CD4-positive, alpha-beta T cell treated with Interleukin-10 for 1 hour (primary cell): ENCODE results near the gene TMEM259.
A peak's percentile ranks its signal among the peaks of the same experiment; 100 is the strongest.

Experiments
- DNase-seq: peaks from one replicate; pipeline ENCODE4 v3.0.0-alpha.2; 2020

The TMEM259 gene

DNA sequence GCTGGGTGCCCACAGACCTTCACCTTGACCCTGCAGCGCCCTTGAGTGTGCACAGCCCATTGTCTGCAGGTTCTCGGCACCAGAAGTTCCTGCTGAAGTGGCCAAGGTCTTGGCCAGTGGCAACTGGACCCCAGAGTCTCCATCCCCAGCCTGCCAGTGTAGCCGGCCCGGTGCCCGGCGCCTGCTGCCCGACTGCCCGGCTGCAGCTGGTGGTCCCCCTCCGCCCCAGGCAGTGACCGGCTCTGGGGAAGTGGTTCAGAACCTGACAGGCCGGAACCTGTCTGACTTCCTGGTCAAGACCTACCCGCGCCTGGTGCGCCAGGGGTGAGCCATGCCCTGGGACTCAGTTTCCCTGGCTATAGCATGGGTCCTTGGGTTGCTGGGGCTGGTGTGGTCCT lies 34.1 kb upstream of the TMEM259 start:
- DNase-seq: no peak

DNA sequence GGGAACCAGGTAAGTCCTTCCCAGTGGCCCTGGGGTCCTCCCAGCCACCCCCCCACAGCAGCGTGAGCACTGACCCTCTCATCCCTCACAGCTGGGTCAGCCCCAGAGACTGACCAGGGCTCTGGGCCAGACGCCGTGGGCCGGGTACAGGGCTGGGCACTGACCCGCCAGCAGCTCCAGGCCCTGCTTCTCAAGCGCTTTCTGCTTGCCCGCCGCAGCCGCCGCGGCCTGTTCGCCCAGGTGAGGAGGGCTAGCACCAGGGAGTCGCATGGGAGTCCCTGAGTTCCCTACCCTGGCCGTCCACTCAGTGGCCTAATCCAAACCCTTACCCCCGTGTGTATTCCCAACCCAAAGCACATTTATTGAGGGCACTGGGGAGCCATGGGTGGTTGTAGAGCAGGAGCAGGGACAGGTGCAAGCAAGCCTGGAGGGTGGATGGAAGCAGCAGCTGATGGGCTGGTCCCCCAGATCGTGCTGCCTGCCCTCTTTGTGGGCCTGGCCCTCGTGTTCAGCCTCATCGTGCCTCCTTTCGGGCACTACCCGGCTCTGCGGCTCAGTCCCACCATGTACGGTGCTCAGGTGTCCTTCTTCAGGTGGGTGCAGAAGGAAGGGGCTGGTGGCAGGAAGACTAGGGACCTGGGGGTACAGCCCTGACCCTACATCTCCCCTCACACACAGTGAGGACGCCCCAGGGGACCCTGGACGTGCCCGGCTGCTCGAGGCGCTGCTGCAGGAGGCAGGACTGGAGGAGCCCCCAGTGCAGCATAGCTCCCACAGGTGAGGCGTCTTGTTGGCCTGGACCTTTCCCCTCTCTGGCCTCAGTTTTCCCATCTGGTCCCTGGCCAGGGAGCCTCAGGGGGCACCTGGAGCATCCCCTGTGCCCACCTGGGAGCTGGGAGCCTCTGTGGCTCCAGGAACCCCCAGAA lies 33.4 kb upstream of the TMEM259 start:
- no peak for DNase-seq

DNA sequence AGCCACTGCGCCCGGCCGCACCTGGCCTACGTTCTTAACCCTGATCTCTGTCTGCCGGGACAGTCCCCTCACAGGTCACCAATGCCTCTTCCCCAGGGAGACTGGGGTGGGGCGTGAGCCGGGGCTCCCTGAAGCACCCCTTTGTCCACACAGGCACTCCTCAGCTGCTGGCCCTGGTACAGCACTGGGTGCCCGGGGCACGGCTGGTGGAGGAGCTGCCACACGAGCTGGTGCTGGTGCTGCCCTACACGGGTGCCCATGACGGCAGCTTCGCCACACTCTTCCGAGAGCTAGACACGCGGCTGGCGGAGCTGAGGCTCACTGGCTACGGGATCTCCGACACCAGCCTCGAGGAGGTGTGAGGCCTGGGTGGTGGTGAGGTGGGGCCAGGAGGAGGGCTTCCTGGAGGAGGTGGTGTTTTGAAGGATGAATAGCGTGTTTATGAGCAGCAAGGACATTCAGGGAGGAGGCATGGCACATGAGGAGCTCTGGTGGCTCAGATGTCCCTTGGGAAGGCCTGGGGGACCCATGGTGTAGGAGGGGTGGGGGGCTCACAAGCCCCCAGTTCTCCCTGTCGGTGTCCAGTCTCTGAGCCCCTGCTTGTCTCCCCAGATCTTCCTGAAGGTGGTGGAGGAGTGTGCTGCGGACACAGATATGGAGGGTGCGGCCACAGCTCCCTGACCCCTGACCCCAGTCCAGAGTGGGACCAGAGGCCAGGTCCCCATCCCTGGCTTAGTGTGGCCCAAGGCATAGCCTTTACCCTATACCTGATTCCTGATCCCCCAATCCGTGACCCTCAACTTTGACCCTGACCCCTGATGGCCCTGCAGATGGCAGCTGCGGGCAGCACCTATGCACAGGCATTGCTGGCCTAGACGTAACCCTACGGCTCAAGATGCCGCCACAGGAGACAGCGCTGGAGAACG lies 32.5 kb upstream of the TMEM259 start:
- no peak for DNase-seq

DNA sequence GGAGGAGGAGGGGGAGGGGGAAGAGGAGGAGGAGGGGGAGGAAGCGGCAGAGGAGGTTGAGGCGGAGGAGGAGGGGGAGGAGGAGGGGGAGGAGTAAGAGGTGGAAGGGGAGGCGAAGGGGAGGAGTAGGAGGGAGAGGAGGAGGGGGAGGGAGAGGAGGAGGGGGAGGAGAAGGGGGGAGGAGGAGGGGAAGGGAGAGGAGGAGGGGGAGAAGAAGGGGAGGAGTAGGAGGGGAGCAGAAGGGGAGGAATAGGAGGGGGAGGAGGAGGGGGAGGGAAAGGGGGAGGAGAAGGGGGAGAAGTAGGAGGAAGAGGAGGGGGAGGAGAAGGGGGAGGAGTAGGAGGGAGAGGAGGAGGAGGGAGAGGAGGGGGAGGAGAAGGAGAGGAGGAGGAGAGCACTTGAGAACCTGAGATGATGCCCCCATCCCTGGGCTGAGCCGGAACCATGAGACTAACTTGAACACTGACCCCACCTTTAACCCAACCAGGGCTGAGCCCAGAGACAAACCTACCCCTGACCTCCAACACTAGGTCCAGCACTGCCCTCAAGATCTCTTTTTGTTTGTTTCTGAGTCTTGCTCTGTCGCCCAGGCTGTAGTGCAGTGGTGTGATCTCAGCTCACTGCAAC lies 31.5 kb upstream of the TMEM259 start:
- DNase-seq: no peak

DNA sequence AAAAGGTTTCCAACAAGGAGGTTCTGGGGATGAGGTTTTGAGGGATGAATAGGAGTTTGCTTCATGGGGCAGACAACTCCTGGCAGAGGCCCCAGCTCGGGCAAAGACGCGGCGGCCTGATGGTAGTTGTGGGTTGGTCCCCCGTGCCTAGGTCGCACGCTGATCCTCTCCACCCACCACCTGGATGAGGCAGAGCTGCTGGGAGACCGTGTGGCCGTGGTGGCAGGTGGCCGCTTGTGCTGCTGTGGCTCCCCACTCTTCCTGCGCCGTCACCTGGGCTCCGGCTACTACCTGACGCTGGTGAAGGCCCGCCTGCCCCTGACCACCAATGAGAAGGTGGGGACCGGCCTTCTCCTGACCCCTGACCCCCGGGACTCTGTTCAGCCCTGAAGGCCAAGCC lies 30.9 kb upstream of the TMEM259 start:
- DNase-seq: no peak

DNA sequence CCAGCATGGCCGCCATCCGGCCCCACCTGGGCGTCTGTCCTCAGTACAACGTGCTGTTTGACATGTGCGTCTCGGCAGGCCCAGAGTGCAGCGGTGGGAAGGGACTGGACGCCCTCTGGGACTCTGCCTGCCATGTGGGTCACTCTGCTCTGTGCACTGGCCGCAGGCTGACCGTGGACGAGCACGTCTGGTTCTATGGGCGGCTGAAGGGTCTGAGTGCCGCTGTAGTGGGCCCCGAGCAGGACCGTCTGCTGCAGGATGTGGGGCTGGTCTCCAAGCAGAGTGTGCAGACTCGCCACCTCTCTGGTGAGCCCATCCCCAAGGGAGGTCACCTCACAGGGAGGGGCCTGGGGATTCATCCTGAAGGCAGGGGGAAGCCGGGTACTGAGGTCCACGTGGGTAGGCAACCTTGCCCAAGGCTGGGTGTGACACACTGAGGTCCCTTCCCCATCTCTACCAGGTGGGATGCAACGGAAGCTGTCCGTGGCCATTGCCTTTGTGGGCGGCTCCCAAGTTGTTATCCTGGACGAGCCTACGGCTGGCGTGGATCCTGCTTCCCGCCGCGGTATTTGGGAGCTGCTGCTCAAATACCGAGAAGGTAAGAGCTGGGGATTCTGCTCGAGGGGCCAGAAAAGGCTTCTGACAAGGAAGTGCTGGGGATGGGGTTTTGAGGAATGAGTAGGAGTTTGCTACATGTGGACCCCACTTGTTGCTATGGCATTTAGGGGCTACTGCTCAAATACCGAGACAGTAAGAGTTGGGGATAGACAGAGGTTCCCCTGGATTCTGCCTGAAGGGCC lies 30.3 kb upstream of the TMEM259 start:
- no peak for DNase-seq

DNA sequence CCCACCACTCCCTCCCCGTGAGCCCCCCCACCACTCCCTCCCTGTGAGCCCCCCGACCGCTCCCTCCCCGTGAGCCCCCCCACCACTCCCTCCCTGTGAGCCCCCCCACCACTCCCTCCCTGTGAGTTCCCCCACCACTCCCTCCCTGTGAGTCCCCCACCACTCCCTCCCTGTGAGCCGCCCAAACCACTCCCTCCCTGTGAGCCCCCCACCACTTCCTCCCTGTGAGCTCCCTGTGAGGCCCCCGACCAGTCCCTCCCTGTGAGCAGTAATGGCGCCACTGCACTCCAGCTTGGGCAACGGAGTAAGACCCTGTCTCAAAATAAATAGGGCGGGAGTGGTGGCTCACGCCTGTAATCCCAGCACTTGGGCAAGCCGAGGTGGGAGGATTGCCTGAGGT lies 28.9 kb upstream of the TMEM259 start:
- DNase-seq: no peak

DNA sequence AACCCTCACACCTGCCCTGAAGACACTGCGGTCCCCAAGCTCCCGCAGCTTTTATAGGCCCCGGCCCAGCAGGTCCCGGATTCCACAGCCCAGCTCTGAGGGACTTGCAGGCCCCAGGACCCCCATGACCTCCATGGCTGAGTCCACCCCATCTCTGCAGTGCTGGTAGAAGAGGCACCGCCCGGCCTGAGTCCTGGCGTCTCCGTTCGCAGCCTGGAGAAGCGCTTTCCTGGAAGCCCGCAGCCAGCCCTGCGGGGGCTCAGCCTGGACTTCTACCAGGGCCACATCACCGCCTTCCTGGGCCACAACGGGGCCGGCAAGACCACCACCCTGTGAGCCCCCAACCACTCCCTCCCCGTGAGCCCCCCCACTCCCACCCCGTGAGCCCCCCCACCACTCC lies 28.2 kb upstream of the TMEM259 start:
- DNase-seq: no peak

DNA sequence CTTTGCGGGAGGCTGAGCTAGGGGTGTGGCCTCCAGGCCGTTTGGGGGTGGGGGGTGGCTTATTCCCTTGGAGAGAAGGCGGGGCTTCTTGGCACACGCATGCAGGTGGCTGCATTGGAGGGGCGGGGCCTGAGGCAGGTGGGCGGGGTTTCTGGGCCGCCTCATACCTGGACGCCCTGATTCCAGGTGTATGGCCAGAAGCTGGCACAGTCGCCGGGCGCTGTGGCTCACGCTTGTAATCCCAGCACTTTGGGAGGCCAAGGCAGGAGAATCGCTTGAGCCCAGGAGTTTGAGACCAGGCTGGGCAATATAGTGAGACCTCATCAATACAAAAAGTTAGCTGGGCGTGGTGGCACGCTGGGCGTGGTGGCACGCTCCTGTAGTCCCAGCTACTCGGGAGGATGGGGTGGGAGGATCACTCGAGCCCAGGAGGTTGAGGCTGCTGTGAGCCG lies 26.8 kb upstream of the TMEM259 start:
- no peak for DNase-seq

DNA sequence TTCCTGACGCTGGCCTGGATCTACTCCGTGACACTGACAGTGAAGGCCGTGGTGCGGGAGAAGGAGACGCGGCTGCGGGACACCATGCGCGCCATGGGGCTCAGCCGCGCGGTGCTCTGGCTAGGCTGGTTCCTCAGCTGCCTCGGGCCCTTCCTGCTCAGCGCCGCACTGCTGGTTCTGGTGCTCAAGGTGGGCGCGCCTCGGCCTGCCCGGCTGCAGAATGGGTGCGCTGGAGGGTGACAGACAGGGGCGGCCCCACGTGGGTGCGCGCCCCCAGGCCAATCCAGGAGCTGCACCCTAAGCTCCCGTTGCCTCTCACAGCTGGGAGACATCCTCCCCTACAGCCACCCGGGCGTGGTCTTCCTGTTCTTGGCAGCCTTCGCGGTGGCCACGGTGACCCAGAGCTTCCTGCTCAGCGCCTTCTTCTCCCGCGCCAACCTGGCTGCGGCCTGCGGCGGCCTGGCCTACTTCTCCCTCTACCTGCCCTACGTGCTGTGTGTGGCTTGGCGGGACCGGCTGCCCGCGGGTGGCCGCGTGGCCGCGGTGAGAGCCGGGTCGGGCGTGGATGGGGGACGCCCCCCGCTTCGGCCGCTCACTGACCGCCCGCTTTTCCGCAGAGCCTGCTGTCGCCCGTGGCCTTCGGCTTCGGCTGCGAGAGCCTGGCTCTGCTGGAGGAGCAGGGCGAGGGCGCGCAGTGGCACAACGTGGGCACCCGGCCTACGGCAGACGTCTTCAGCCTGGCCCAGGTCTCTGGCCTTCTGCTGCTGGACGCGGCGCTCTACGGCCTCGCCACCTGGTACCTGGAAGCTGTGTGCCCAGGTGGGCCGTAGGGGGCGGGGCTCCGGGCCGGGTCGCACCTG lies 26.1 kb upstream of the TMEM259 start:
- DNase-seq: no peak

DNA sequence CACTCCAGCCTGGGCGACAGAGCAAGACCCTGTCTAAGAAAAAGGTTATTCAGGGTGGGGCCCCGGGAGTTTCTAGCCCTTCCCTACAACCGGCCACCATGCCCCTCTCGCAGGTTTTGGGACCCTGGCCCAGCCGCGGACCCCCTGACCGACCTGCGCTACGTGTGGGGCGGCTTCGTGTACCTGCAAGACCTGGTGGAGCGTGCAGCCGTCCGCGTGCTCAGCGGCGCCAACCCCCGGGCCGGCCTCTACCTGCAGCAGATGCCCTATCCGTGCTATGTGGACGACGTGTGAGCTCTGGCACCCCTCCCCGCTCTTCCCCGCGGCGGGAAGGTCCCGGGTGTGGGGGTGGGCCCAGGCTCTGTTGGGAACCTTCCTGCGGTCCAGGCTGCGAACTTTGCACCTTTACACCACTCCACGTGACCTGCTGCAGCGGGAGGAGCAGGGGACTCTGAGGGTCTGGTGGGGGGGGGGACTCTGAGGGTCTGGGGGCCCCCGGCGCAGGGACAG lies 25.2 kb upstream of the TMEM259 start:
- no peak for DNase-seq

DNA sequence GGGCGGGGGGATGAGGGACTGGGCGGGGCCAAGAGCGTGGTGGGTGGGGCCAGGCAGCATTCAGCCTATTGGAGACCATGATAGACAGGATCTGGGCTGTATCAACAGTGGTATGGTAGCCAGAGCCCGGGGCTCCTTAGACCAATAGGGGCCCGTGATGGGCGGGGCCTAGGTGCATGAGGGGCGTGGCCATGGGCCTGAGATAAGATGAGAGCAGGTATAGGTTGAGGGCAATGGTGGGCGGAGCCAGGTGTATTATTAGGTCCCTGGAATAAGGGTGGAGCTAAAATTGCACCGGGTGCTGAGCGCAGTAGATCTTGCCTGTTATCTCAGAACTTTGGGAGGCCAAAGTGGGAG lies 24.3 kb upstream of the TMEM259 start:
- DNase-seq: peak; percentile 83

DNA sequence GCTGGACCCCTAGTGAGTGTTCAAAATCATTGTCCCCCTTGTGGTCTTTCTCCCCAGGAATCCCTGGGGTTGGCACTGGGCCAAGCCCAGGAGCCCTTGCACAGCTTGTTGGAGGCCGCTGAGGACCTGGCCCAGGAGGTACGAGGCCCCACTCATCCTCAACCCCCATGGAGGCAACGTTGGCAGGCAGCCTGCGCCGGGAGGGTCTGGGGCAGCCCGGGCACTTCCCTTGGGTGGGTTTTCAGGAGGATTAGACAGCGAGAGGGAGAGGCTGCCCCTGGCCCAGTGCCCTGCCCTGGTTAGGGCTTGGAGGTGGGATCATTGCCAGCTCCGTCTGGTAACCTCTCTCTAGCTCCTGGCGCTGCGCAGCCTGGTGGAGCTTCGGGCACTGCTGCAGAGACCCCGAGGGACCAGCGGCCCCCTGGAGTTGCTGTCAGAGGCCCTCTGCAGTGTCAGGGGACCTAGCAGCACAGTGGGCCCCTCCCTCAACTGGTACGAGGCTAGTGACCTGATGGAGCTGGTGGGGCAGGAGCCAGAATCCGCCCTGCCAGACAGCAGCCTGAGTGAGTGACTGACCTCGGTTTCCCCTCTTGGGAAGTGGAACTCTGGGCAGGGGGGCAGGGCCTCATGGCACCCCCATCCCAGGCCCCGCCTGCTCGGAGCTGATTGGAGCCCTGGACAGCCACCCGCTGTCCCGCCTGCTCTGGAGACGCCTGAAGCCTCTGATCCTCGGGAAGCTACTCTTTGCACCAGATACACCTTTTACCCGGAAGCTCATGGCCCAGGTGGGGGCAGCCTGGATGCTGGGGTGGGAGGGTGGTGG lies 22.0 kb upstream of the TMEM259 start:
- no peak for DNase-seq

DNA sequence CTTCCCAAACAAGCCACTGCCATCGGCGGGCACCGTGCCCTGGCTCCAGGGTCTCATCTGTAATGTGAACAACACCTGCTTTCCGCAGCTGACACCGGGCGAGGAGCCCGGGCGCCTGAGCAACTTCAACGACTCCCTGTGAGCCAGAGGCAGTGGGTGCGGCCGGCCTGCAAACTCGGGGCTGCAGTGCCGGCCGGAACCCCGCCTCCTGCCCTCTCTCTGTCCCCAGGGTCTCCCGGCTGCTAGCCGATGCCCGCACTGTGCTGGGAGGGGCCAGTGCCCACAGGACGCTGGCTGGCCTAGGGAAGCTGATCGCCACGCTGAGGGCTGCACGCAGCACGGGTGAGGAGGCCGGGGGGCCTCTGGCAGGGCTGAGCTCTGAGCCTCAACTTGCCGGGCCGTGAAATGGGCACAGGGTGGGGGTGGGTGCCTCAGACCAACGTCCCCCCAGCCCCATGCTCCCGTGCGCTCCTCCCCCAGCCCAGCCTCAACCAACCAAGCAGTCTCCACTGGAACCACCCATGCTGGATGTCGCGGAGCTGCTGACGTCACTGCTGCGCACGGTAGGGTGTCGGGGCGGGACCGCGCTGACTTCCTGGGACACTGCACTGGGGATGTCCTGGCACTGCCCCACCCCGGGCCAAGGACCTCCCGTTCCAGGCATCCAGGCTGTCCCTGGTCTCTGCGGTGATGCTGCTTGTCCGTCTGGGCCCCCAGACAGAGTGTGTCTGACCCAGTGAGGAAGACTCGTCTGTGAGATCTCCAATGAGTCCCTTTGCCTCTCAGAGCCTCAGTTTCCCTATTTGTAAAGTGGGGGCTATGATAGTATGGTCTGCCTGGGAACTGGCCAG lies 21.1 kb upstream of the TMEM259 start:
- DNase-seq: no peak

DNA sequence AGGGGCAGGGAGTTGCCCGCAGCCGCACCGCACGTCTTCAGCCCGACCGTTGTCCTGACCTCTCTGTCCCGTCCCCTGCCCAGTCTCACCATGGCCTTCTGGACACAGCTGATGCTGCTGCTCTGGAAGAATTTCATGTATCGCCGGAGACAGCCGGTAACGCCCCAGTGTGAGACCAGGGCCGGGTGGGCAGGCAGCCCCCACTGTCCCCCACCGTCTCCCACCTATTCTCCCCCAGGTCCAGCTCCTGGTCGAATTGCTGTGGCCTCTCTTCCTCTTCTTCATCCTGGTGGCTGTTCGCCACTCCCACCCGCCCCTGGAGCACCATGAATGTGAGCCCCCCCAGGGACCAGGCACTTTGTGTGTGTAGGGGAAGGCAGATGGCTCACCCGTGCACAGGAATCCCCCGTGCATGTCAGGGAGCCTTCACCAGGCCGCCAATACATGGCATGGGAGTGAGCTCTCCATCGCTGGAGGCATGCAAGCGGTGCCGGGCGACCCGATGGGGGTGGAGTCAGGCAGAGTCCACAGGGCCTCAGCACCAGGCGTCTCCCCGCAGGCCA lies 20.4 kb upstream of the TMEM259 start:
- no peak for DNase-seq

DNA sequence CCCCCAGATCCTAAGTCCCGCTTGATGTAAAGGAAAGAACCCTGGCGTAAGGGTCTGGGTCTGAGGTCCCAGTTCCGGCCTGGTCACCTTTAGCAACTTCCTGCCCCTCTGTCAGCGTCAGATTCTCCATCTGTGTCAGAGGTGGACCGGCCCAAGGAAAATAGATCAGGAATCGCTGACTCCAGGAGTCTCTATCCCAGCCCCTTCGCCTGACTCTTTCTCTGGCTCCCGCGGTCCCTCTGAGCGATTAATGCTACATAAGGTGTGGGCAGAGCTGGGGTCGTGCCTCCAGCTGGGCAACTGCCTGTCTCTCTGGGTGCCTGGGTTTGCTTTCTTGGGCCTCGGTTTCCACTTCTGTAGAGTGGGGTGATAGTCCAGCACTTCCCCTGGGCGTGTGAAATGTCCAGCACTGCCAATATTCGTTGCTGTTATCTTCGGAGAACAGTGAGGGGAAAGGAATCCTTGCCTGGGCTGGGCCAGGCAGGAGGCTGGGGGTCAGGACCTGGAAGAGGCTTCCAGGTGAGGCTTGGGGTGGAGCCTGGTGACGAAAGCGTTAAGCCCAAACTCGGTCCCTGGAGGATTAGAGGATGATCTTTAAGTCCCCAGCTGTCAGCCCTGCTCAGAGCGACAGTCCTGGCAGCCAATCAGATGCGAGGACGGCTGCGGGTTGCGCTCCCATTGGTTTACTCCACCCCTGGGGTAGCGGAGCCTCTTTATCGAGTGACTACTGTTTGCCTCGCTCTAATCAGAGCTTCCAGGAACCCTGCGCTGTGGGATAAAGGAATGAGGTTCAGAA lies 19.8 kb upstream of the TMEM259 start:
- DNase-seq: peak; percentile 94

DNA sequence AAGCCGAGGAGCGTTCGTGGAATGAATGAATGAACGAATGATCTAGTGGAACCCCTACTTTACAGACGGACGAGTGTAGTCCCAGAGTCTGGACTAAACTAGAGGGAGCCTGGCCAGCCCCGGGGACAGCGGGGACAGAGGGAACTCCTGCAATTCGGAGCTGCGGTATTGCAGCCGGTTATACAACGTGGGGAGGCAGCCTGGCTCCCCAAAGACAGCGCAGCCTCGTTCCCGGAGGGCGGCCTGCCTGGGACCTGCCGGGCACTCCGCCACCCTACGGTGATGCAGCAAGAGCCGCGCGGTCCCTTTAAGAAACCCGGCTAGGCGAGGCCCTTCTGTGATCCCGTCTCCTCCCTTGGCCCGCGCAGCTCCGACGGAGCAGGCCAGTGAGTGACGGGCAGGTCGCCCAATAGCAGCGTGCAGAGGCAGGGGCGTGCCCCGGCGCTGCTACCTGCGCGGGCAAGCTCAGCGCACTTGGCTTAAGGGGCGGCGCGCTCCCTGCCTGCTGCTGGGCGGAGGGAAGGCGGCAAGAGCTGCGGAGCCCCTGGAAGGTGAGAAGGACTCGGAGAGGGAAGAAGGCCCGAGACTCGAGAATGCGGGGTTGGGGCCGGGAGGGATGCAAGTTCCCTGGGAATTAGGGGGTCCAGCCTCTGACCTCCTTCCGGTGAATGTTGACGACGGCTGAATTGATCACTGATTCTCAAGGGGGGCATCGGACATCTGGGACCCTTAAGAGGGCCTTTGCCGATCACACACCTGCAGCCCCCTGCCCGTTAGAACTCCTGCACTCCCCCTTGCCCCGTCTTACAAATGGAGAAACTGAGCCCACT lies 18.9 kb upstream of the TMEM259 start, which contains the start of gene ABCA7:
TSS of gene ABCA7 (plus strand) at position 462 of the 830 bp plus-strand sequence. CDS start 1,255 bp downstream, outside the sequence.
- peak; percentile 99 for DNase-seq
